Skin of body (tissue), 2 donors: ENCODE results near the gene TMPRSS3. TPM values are rescaled to one million over a fixed set of nuclear protein-coding genes. Genes with fewer than 3 reads are reported as not detected.
"Not testable (repeated sequence)": the region's sequence is repeated elsewhere in the genome, so short reads cannot be mapped to it uniquely, and the experiment has no call there.

Experiments
- DNase-seq: peaks from one replicate; lab custom pipeline; 2025; lab: John Stamatoyannopoulos, UW
- total RNA-seq: library from RNA; depleted of rRNA; stranded (reverse); fragments of >200 nt; gene quantifications from one replicate; pipeline ENCODE4 v1.2.3, GENCODE V29; 2014

TMPRSS3 gene
- total RNA-seq, 1 donor from 2014 or later, result 0.30 TPM

GRCh38 chr21:42408718-42409117 is 12.9 kb upstream of the TMPRSS3 start:
- DNase-seq, result not testable (repeated sequence)

- no peak for DNase-seq
Measured at GRCh38 chr21:42407476-42407875, 11.6 kb upstream of the TMPRSS3 start.

- DNase-seq, result no peak
Measured at GRCh38 chr21:42406866-42407265, 11.0 kb upstream of the TMPRSS3 start.

DNA sequence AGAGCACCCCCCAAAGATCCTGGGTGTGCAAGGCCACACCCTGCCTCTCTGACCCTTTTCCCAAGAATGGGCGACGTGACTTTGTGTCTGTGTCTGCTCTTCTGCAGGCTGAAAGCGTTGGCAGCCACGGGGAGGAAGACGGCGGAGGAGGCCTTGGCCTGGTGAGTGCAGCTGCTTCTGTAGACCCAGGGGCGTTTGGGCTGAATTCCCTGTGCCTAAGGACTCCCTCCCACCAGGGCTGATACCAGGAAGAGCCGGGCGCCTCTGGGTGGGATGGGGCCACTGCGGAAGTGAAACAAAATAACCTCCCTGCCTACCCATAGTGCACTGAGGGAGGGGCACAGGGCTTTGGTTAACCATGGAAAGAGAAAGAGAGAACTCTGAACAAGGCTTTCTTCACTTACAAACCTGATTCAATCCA is 10.4 kb upstream of the TMPRSS3 start:
- DNase-seq, result no peak

GRCh38 chr21:42405064-42406013 is 9.5 kb upstream of the TMPRSS3 start:
- DNase-seq, result no peak

- no peak for DNase-seq
Measured at GRCh38 chr21:42404539-42404938, 8.7 kb upstream of the TMPRSS3 start.

DNA sequence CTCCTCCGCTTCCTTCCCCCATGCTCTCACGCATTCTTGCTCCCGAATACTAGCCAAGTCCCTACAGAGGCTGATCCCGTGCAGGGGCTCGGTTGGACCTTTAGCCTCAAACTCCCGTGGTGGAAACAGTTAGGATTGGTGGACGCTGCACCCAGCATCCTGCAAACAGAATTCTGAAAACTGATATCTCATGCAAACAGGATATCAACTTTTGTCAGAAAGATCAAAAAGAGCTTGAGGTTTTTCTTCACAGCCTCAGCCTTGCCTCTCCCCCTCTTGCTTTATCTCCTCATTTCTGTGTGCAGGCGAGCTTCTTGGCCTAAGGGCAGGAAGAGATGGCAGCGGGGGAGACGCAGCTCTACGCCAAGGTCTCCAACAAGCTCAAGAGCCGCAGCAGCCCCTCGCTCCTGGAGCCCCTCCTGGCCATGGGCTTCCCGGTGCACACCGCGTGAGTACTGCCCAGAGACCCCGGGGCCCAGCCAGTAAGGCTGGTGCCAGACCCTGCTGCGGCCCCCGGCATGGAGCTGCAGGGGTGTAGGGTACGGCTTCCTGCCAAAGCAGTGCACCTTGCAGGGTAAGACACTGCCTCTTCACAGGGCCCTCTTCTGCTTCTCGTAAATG is 7.9 kb upstream of the TMPRSS3 start, which contains the start of gene UBASH3A:
UBASH3A (plus strand) TSS at position 292 of the 621 bp plus-strand sequence; CDS start at position 336, 44 bp downstream.
- DNase-seq, result no peak

DNA sequence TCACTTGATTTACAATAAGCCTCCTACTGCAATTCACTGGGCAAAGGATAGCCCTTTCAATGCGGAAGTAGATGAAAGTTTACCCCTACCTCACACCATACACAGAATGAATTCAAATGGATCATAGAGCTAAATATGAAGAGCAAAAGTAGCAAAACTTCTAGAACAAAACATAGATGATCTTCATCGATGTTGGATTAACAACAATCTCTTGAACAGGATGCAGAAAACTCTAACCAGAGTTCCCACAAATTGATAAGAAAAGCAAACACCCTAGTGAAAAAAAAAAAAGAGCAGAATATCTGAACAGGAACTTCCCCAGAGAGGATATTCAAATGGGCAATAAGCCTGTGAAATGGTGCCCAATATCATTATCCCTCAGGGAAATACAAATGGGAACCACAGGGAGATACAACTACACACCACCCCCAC is 6.0 kb upstream of the TMPRSS3 start:
- no peak for DNase-seq

DNA sequence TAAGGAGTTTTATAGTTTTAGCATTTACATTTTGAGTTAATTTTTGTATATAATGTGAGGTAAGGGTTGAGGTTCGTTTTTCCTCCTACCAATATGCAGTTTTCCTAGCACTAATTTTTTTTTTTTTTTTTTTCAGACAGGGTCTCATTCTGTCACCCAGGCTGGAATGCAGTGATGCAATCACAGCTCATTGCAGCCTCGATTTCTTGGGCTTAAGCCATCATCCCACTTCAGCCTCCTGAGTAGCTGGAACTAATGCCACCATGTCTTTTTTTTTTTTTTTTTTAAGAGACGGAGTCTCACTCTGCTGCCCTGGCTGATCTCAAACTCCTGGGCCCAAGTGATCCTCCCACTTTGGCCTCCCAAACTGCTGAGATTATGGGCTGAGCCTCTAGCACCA is 5.3 kb upstream of the TMPRSS3 start:
- DNase-seq, result no peak

DNA sequence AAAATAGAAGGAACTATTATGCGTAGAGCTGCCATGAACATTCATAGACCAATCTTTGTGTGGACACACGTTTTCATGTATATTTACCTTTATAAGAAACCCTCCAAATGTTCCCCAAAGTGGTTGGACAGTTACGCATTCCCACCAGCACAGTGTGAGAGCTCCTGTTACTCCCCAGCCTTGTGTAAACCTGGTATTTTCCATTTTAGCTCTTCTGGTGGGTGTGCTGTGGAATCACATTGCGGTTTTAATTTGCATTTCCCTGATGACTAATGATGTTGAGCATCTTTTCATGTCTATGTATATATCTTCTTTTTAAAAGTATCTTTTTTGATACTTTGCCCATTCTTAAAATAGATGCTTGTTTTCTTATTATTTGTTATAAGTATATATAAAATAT is 4.7 kb upstream of the TMPRSS3 start:
- no peak for DNase-seq

GRCh38 chr21:42398436-42399028 is 2.7 kb upstream of the TMPRSS3 start:
- no peak for DNase-seq

DNA sequence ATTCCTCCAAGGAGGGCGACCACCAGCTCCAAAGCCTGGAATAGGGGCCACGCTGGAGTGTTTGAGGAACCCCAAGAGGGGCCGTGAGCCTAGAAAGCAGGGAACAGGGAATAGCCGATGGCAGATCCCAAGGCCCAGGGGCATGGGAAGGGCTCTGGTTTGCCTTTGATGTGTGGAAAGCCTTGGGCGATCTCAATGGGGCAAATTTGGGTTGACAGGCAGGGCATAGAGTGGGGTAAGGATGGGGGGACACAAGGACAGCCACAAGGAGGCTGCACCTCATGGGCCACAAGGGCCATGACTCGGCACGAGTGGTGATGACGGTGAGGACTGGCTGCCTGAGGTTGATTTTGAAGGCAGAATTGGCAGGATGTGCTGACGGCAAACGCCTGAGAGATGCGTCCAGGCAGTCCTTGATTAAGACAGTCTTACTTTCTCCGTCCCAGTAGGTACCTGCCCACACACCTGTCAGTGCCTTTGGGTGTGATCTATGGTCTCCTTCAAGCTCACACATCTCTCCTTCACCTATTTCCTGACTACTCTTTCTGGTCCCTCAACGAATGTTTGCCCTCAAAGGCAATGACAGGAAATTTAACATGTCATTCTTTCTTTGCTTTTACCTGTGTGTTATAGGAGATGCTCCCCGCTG is 2.0 kb upstream of the TMPRSS3 start:
- no peak for DNase-seq

DNA sequence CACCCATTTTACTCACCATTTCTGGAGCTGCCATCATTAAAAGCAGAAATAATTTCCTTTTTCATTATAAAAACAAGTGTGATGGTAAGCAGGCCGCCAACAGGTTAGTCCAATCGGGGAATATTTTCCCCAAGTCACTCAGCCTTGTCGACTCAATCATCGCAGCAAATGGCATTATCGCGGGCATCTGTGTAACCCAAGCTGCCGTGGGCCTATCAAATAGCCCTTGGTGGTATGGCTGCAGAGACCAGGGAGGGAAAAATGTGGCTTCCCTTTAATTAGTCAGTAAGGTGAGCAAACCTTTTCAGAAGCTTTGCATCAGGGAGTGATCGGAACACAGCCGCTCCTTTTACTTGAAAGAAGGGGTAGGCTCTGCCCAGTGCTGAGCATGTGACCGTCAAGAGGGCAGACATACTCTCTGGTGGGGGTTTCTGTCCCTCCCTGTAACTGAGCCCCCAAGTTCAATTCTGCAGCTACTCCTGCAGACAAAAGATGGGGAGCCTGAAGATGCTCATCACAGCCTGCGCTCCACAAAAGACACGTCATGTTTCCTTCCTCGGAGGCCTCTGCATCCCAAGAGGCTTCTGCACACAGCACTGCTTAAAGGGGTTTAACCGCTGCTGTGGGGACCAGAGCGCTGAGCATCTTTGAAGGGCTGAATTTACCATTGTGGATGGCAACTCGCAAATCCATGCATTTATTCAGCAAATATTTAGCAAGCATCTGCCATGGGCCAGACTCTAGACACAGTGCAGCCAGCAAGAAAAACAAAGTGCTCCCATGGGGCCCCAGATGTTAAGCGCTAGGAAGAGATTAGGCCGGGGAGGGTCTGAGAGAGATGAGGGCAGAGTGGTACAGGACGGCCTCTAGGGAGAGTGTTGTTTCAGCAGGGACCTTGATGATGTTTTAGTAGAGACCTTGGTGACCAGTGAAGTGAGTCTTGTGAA is 1.2 kb upstream of the TMPRSS3 start:
- no peak for DNase-seq

DNA sequence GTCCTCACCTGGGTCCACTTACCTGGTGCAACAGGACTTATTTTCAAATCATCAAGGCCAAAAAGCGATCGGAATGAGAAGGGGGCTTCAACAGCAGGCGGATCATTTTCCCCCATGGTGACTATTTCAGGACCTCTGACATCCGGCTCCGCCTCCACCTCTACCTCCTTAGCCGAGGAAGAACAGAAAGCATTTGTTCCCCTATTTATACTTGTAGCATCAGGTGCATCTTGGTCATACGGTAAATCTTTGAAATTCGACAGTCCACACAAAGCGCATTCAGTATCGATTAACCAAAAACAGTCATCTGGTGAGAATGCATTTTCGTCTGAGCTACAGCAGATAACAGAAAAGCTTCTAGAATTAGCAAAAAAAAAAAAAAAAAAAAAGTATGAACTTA is 550 bp downstream of the TMPRSS3 start:
- DNase-seq, result no peak

GRCh38 chr21:42393443-42393950 is 2.4 kb downstream of the TMPRSS3 start:
- no peak for DNase-seq

GRCh38 chr21:42392731-42393442 is 3.0 kb downstream of the TMPRSS3 start:
- no peak for DNase-seq

GRCh38 chr21:42391297-42391696 is 4.6 kb downstream of the TMPRSS3 start:
- no peak for DNase-seq

- DNase-seq, result no peak
Measured at GRCh38 chr21:42390696-42391095, 5.2 kb downstream of the TMPRSS3 start.

- no peak for DNase-seq
Measured at GRCh38 chr21:42390193-42390592, 5.7 kb downstream of the TMPRSS3 start.

DNA sequence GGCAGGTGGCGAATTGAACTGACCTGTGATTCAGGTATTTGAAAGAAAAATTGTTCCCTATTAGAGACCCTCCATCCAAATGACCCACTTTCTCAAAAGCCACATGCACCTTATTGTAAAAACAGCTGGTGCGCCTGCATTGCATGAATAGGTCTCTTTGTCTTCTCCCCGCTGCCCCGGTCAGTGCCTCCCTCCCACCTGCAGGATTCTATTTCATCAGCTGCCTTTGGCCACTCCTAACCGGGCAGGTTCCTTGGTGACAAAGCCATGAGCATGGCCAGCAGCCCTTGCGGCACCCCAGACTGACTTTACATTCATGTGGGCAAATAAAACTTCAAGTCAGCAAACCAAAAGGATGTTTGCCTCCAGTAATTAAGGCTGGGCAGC is 6.4 kb downstream of the TMPRSS3 start:
- no peak for DNase-seq
